Astrocyte of the spinal cord (primary cell): ENCODE results near the gene MAGI1.
A peak's percentile ranks its signal among the peaks of the same experiment; 100 is the strongest.

Experiments
- DNase-seq: peaks from one replicate; pipeline ENCODE4 v3.0.0; 2011; ENCODE audit warnings: low read depth, low spot score
- H3K4me3 ChIP-seq: 2 replicates; pipeline ENCODE4 v1.5.1; 2011; ENCODE audit warnings: low read depth, mild to moderate bottlenecking, low read length, moderate library complexity
- CTCF ChIP-seq: IDR thresholded peaks from 2 replicates; pipeline ENCODE4 v1.5.1; 2012; ENCODE audit warnings: low read depth, mild to moderate bottlenecking, low read length, inconsistent platforms
- in situ Hi-C: cut with HindIII; loops from 2 replicates; pipeline ENCODE4 v1.10.0; 2017; ENCODE audit warnings: low sequenced_read_pairs

Gene MAGI1

GRCh38 chr3:65762235-65762580 lies 276.5 kb downstream of the MAGI1 start:
- in situ Hi-C loops: no loop called here
- no peak for TF ChIP-seq CTCF
- no peak overlapping the region for H3K4me3 ChIP-seq
- DNase-seq: no peak

GRCh38 chr3:65761446-65762234 lies 277.1 kb downstream of the MAGI1 start:
- in situ Hi-C loops: no loop called here
- TF ChIP-seq CTCF: no peak
- DNase-seq: no peak
- H3K4me3 ChIP-seq: no peak overlapping the region

GRCh38 chr3:65758876-65759598 lies 279.7 kb downstream of the MAGI1 start:
- no peak for TF ChIP-seq CTCF
- in situ Hi-C loops: no loop called here
- peak; percentile 17 for DNase-seq
- H3K4me3 ChIP-seq: no peak overlapping the region

- no peak overlapping the region for H3K4me3 ChIP-seq
- no peak for TF ChIP-seq CTCF
- no peak for DNase-seq
- in situ Hi-C loops: no loop called here
These were observed 280.3 kb downstream of the MAGI1 start for GRCh38 chr3:65758438-65758837.

- no peak for TF ChIP-seq CTCF
- in situ Hi-C loops: no loop called here
- H3K4me3 ChIP-seq: no peak overlapping the region
- DNase-seq: no peak
These were observed 286.1 kb downstream of the MAGI1 start for GRCh38 chr3:65752636-65753035.

GRCh38 chr3:65751123-65751700 lies 287.5 kb downstream of the MAGI1 start:
- peak; percentile 33 for DNase-seq
- H3K4me3 ChIP-seq: no peak overlapping the region
- in situ Hi-C loops: no loop called here
- peak; percentile 76 for TF ChIP-seq CTCF
